ENCODE results near the gene CLEC5A.

DNA sequence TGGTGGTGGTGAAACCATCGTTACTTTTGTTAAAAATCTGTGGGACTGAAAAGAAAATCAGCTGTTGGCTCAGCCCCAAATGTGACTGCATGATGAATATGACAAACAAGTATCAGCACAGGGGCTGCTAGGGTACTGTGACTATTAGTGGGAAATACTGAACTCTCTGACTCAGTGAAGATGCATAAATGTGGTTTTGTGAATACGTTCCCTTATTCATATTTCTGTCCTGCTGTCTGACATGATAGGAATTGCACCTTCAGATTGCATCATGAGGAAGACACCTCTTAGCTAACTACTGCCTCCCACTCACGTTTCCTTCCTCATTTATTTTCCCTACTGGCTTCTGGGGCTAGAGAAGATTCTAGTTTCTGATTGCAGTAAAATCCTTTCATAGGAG is 1.4 kb downstream of the CLEC5A start:
- TF ChIP-seq CTCF (optimal IDR thresholded peaks at IDR 0.05 in 1 of 3, IDR thresholded peaks at IDR 0.05 in 1 of 3, conservative IDR thresholded peaks at IDR 0.05 in 1 of 3; ENCODE audit: extremely low read depth in 1 of 3, insufficient read depth in 2 of 3, low read length in 3 of 3) (no peak), EZH2 (IDR thresholded peaks at IDR 0.05; ENCODE audit: low read length) (no peak)
